GM18867 (cell line): Measurements from ENCODE around the gene RALB.
"Not testable (repeated sequence)": the region's sequence is repeated elsewhere in the genome, so short reads cannot be mapped to it uniquely, and the experiment has no call there.

ENCODE experiments used
- ATAC-seq: cut with Tn5 transposase; IDR thresholded peaks from one replicate; pipeline ENCODE4 v1.9.1; 2021; ENCODE audit warnings: mild to moderate bottlenecking, moderate library complexity; ENCODE audit not compliant: unreplicated experiment

RALB gene

DNA sequence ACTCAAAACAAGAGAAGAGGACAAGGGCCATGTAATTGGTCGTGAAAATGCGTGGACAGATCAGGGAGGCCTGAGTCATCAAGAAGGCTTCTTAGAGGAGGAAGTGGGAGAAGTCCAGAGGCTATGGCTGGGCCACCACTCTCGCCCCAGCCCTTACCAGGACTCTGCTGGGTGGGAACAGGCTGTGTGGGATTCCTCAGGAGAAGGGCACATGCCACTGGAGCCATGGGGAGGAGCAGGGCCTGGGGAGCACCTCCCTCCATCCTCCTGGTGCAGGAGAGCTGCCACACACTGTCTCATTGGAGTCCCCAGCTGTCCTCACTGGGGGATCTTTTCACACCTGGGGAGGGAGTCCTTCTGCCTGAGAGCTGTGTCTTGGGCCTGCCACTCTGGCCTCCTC lies 9.4 kb upstream of the RALB start:
- ATAC-seq = no peak

DNA sequence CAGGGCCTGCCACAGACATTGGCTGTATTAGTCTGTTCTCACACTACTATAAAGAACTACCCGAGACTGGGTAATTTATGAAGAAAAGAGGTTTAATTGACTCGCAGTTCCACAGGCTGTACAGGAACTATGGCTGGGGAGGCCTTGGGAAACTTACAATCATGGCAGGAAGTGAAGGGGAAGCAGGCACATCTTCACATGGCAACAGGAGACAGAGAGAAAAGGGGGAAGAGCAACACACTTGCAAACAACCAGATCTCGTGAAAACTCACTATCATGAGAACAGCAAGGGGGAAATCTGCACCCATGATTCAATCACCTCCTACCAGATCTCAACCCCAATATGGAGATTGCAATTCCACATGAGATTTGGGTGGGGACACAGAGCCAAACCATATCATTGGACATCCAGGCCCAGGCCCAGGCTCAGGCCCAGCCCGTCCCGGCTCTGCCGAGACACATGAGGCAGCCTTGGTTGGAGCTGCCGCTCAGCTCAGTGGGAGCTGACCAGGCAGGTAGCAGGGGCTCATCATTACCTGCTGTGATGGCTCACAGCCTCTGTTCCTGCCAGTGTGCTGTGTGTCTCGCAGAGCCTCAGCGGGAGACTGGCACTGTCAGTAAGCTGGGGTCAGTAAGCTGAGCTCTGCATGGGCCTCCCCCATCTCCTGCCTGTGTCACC lies 8.6 kb upstream of the RALB start:
- no peak for ATAC-seq

DNA sequence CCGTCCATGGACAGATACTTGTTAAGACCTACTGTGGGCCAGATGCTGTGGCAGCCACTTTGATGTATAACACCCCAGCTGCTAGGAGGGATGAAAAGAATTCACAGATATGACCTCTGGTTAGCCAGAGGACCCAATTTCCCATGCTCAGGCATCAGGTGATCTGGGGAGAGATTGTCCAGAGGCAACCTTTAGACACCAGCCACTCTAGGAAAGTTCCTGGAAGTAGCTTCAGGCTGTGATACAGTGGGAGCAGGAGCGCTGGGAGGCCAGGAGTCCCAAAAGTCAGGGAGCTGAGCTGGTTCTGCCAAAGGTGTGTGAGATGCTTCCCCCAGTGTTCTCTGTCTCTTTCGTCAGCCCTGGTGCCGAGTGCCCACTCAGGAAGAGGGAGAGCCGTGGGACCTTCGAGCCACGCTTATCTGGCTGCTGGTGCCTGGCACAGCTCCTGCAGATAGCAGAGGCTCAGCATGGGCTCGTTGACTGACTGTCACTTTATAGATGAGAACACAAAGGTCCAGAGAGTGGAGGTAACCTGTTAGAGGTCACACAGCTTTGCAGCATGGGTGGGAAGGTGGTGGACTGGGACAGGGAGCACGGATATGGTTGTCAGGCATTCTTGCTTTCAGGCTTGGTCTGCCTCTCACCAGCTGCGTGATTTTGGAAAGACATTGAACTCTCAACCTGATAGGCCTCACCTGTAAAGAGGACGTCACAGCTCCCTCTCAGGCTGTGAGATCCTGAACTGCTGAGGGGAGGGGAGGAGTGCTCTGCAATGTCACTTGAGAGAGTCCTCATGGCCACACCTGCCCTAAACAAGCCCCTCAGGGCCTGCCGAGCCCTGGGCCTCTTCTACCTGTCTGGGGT lies 7.8 kb upstream of the RALB start:
- ATAC-seq = no peak

DNA sequence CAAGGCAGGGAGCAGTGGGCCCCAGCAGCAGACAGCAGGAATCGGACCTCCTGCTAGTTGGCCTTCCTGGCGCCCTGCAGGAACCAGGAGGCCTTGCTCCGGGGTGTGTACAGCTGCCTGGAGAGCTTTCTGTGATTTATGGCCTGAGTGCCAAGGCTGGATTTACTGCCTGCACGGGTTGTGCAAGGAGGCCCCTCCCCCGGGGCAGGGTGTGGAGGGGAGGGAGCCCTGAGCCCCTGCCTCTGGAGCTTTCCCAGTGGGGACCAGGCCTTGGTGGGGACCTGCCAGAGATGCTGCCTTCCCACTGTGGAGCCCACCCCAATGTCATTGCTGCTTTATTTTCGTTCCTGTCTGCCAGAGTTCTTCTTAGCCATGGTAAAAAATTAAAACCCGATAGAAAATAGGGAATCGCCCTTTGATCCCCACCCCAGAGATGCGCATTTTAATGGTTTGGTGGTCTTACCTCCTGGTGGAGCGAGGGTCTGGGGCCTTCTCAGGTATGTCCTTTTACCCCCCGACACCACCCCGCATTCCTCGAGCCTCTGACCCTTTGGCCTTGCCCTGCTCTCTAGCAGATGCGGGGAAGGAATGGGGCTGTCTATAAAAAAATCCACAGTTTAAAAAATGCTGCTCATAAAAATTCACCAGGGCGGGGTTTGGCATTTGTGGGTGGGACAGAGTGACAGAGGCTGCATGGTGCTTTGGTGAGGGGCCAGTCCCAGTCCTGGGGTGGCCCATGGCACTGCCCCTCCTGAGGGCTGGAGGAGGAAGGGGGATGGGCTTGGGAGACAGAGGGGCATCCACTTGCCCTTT lies 6.9 kb upstream of the RALB start:
- no peak for ATAC-seq

GRCh38 chr2:120246546-120247300 lies 5.9 kb upstream of the RALB start:
- ATAC-seq = no peak

- ATAC-seq = no peak
These were observed 4.8 kb upstream of the RALB start for GRCh38 chr2:120247851-120248250.

DNA sequence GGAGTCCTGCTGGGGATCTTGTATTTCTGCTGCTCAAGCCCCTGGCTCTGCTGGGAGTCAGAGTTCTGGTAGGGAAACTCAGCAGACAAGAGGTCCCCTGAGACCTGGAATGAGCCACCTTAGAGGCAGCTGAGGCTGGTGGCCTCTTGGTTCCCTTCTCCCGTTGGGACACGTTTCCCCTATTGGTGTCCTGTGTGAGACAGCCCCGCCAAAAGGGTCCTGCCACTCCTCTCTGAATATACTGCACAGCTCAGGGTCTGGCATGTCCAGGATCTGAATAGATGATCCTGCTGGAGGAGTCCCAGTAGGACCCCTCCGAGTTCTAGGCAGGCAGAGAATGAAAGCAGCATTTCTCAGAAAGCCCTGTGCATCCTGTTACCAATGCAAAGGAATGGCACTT lies 2.0 kb upstream of the RALB start:
- ATAC-seq = no peak

GRCh38 chr2:120251078-120251477 lies 1.6 kb upstream of the RALB start:
- no peak for ATAC-seq

DNA sequence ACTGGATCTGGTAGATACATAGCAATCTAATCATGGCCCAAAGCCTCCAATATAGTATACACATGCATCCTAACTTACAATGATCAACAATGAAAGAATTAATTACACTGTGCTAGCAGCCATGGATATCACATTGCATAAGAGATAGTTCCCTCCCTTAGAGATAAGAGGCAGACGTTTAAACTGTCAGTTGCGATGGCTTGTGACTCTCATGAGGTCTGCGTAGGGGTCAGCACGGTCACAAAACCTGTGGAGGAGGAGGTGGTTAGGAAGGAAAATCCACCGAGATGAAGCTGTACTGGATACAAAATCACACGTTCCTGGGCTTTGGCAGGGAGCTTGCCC lies 800 bp upstream of the RALB start:
- ATAC-seq = no peak

- peak; percentile 32 for ATAC-seq
These were observed 600 bp downstream of the RALB start for GRCh38 chr2:120253021-120253882.

- no peak for ATAC-seq
These were observed 1.5 kb downstream of the RALB start for GRCh38 chr2:120254178-120254577.

- ATAC-seq = no peak
These were observed 2.4 kb downstream of the RALB start for GRCh38 chr2:120255071-120255470.

GRCh38 chr2:120255986-120256650 lies 3.5 kb downstream of the RALB start:
- ATAC-seq = no peak

- no peak for ATAC-seq
These were observed 4.0 kb downstream of the RALB start for GRCh38 chr2:120256651-120257000.

DNA sequence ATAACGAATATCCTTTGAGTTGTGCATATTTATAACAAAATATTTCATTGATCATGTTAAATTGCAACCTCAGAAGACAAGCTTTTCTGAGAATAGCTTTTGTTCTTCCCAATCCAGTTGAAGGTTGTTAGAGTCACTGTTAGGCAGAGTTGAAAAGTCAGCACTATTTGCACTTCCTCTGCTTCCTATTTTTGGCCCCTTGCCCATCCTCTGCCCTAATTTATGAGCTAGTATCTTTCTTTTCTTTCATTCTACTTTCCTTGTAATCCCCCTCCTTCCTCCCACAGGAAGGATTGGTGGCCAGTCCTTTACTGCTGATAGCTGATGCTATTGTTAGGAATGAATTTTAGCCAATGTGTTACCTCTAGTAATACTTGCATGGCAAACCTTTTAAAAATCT lies 4.9 kb downstream of the RALB start:
- ATAC-seq = no peak

DNA sequence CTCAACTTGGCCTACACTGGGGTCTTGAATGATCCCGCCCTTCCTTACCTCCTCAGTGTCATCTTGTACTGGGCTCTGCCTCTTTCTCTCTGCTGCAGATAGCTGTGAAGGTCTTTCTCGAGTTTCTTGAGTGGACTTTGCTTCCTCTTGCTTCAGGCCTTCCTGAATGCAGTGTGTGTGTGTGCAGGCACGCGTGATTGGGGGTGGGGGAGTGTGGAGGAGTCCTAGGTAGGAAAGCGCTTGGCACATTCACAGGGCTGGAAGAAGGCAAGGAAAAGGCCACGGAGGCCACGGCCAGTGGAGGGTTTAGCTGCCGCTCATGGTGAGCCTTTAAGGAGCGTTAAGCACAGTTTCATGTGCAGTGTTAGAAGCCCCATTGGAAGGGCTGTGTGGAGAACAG lies 5.5 kb downstream of the RALB start:
- no peak for ATAC-seq

DNA sequence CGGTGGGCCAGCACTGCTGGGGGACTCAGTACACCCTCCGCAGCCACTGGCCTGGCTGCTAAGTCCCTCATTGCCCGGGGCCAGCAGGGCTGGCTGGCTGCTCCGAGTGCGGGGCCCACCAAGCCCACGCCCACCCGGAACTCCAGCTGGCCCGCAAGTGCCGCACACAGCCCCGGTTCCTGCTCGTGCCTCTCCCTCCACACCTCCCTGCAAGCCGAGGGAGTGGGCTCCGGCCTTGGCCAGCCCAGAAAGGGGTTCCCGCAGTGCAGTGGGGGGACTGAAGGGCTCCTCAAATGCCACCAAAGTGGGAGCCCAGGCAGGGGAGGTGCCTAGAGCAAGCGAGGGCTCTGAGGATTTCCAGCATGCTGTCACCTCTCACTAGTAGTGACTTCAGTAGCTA lies 7.3 kb downstream of the RALB start:
- not testable (repeated sequence) for ATAC-seq

- ATAC-seq = no peak
These were observed 8.1 kb downstream of the RALB start for GRCh38 chr2:120260736-120261135.

DNA sequence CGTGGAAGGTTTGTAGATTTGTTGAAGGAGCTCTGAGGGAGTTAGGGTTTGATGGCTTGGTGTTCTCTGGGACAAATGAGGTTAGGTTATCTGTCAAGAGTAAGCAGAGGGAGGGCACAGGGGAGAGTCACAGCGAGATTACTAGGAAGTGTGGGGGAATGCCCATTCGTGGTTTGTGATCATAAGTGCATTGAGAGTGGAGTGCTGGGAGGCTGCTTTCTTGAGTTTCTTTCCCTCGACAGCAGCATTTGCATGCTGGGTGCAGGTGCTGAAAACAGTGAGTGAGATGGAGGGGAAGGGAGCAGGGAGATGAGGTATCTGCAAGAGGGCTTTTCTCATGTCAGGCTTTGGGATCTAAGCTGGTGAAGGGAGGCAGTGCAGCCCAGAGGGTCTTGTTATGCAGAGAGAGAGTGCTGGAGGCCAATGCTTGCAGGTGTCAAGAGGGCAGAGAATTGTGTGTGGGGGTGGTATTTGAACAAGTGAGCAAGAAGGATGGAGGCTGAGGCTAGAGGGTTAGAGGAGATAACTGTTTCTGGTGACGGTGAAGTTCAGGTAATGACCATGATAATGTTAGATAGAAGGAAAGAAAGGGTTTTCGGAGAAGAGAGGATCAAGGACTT lies 8.8 kb downstream of the RALB start:
- ATAC-seq = peak; percentile 77
